ENCODE results near the gene NT5DC3. TPM values are rescaled to one million over a fixed set of nuclear protein-coding genes. Genes with fewer than 3 reads are reported as not detected.
"Not testable (repeated sequence)": the region's sequence is repeated elsewhere in the genome, so short reads cannot be mapped to it uniquely, and the experiment has no call there.

The NT5DC3 gene
- total and polyA plus RNA-seq, 3 donors from 2014 or later = 5.7 to 25.4 (median 16.1) TPM

DNA sequence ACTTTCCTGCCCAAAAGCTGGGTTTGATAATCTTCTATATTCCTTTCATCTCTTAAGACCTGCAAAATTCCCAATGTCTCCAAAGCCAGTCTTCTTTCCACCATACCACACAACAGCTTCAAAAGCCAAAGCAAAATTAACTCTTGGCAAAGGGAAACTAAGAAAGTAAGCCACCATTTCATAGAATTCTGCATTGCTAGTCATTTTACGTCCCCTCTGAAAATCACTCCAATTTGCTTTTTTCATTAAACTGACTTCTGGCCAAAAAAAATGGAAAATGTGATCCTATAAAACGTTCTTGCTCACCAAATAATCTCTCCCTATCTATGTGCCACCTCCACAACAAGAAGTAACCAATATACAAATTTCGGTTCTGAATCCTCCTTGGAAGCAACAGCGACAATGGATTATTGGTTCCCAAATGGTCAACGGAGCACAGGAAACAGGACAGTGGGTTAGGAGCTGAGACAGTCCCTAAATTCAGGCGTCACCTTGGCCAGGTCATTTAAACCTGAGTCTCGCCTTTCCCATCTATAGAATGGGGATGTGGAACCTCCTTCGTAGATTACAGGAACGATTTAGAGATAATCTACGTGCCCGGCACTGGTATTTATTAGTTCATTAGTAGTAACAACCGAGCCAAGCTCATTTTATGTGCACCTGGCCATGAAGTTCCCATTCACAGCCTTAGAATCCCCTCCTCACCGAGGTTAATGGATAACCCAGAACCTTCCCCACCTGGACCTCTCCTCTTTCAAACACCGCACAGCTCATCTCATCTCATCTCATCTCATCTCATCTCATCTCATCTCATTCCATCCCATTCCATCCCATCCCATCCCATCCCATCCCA, 1.2 kb downstream of the NT5DC3 start:
- Histone ChIP-seq H3K36me3 (ENCODE audit: low read depth, missing control alignments) (no peaks in the 10 kb centered on the region), H3K9me3 (no peaks in the 10 kb centered on the region), H3K27me3 (no peaks in the 10 kb centered on the region), H3K4me3 (peak overlapping the region; percentile 80 to 82), H3K27ac (no peak overlapping the region), H3K4me1 (peaks cover 4% of the 10 kb centered on the region)
- DNase-seq = no peak
- WGBS, 2 donors = 43 to 46% methylated on average over 14 of the region's 14 CpGs
- intact Hi-C loops (cut with DNase I; ENCODE audit: low total_unique reads) = no loop called here
- TF ChIP-seq, protein P1, sequence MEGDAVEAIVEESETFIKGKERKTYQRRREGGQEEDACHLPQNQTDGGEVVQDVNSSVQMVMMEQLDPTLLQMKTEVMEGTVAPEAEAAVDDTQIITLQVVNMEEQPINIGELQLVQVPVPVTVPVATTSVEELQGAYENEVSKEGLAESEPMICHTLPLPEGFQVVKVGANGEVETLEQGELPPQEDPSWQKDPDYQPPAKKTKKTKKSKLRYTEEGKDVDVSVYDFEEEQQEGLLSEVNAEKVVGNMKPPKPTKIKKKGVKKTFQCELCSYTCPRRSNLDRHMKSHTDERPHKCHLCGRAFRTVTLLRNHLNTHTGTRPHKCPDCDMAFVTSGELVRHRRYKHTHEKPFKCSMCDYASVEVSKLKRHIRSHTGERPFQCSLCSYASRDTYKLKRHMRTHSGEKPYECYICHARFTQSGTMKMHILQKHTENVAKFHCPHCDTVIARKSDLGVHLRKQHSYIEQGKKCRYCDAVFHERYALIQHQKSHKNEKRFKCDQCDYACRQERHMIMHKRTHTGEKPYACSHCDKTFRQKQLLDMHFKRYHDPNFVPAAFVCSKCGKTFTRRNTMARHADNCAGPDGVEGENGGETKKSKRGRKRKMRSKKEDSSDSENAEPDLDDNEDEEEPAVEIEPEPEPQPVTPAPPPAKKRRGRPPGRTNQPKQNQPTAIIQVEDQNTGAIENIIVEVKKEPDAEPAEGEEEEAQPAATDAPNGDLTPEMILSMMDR (IDR thresholded peaks at IDR 0.05) = no peak
- no peak for TF ChIP-seq POLR2A (IDR thresholded peaks at IDR 0.05)

DNA sequence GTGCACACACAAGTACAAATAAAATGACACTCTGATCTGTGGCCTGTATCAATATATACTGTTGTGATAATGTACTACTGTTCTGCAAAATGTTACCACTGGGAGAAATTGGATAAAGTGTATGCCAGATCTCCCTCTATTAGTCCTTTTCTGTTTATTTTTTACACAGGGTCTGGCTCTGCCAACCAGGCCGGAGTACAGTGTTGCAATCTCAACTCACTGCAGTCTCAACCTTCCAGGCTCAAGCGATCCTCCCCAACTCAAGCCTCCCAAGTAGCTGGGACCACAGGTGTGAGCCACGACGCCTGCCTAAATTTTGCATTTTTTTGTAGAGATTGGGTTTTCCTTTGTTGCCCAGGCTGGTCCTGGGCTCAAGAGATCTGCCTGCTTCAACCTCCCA, 1.9 kb downstream of the NT5DC3 start:
- Histone ChIP-seq H3K4me3 (no peak overlapping the region), H3K9me3 (no peaks in the 10 kb centered on the region), H3K36me3 (ENCODE audit: low read depth, missing control alignments) (no peaks in the 10 kb centered on the region), H3K27ac (no peak overlapping the region), H3K27me3 (no peaks in the 10 kb centered on the region), H3K4me1 (peaks cover 8% of the 10 kb centered on the region)
- intact Hi-C loops (cut with DNase I; ENCODE audit: low total_unique reads) = no loop called here
- DNase-seq = peak; percentile 47
- TF ChIP-seq, protein P1 (IDR thresholded peaks at IDR 0.05) = no peak
- TF ChIP-seq POLR2A (IDR thresholded peaks at IDR 0.05) = no peak
- WGBS, 2 donors = 45 to 65% methylated on average over 4 of the region's 4 CpGs

DNA sequence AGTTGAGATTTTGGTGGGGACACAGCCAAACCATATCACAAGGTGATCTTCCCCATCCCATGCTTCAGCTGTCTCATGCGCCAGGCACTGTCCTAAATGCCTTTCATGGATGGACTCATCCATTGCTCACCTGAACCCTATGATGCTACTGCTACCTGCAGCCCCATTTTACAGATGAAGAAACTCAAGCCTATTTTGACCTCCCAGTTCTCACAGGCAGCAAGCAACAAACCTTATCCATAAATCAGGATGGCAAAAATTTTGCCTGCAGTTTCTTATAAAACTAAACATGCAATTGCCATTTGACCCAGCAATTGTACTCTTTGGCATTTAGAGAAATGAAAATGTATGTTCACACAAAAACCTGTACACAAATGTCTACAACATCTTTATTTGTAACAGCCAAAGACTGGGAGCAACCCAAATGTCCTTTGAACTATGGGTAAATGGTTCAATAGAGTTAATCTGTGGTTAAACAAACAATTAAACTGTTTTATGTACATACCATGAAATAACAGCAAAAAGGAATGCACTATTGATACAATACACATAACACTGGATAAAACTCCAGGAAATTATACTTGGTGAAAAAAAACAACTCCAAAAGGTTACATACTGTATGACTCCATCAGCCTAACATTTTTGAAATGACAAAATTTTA, 2.6 kb downstream of the NT5DC3 start:
- intact Hi-C loops (cut with DNase I; ENCODE audit: low total_unique reads) = no loop called here
- H3K27me3 ChIP-seq = no peaks in the 10 kb centered on the region
- WGBS, 2 donors = 100% methylated on average over 1 of the region's 1 CpG; no CpG with 5 or more reads in 1 of the 2 donors
- no peak overlapping the region for H3K27ac ChIP-seq
- DNase-seq = no peak
- no peaks in the 10 kb centered on the region for H3K36me3 ChIP-seq (ENCODE audit: low read depth, missing control alignments)
- peaks cover 11% of the 10 kb centered on the region for H3K4me1 ChIP-seq
- no peak for TF ChIP-seq POLR2A (IDR thresholded peaks at IDR 0.05)
- TF ChIP-seq, protein P1 (IDR thresholded peaks at IDR 0.05) = no peak
- H3K9me3 ChIP-seq = no peaks in the 10 kb centered on the region
- no peak overlapping the region for H3K4me3 ChIP-seq

DNA sequence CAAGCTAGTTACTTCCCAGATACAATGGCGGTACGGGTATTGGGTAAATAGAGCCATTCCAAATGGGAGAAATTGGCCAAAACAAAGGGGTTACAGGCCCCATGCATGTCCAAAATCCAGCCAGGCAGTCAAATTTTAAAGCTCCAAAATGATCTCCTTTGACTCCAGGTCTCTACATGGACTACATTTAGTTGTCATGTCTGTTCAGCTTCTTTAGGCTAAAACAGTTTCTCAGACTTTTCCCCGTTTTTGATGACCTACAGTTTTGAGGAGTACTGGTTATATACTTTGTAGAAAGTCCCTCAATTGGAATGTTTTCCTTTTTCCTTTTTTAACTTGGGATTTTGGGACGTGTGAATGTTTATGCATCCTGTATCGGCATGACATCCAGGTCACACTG, 4.7 kb downstream of the NT5DC3 start:
- Histone ChIP-seq H3K36me3 (ENCODE audit: low read depth, missing control alignments) (no peaks in the 10 kb centered on the region), H3K9me3 (no peaks in the 10 kb centered on the region), H3K4me1 (peaks cover 11% of the 10 kb centered on the region), H3K4me3 (no peak overlapping the region), H3K27me3 (no peaks in the 10 kb centered on the region), H3K27ac (no peak overlapping the region)
- intact Hi-C loops (cut with DNase I; ENCODE audit: low total_unique reads) = no loop called here
- DNase-seq = no peak
- TF ChIP-seq, protein P1 (IDR thresholded peaks at IDR 0.05) = no peak
- no peak for TF ChIP-seq POLR2A (IDR thresholded peaks at IDR 0.05)
- WGBS, 2 donors = 93 to 94% methylated on average over 5 of the region's 5 CpGs

DNA sequence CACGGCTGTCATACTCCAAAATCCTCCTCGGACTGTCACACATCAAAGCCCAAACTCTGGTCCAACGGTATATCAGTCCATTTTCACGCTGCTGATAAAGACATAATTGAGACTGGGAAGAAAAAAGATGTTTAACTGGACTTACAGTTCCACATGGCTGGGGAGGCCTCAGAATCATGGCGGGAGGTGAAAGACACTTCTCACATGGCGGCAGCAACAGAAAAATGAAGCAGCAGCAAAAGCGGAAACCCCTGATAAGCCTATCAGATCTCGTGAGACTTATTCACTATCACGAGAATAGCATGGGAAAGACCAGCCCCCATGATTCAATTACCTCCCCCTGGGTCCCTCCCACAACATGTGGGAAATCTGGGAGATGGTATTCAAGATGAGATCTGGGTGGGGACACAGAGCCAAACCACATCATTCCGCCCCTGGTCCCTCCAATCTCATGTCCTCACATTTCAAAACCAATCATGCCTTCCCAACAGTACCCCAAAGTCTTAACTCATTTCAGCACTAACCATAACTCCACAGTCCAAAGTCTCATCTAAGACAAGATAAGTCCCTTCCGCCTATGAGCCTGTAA, 5.2 kb downstream of the NT5DC3 start:
- intact Hi-C loops (cut with DNase I; ENCODE audit: low total_unique reads); H3K4me3 ChIP-seq; H3K27ac ChIP-seq; H3K9me3 ChIP-seq; DNase-seq; H3K27me3 ChIP-seq; H3K36me3 ChIP-seq (ENCODE audit: low read depth, missing control alignments): not testable (repeated sequence)
- H3K4me1 ChIP-seq = peaks cover 11% of the 10 kb centered on the region
- WGBS, 2 donors = 89 to 90% methylated on average over 11 of the region's 11 CpGs

All from testis (tissue), 3 donors.